ENCODE measurements around the gene SYNDIG1L.

- no peak for TF ChIP-seq CTCF (IDR thresholded peaks at IDR 0.05)
- TF ChIP-seq POLR2A (IDR thresholded peaks at IDR 0.05) = no peak
- TF ChIP-seq EP300 (IDR thresholded peaks at IDR 0.05) = no peak
- no peak for TF ChIP-seq POLR2AphosphoS5 (IDR thresholded peaks at IDR 0.05)
Observed at GRCh38 chr14:74408870-74409269, 17.1 kb downstream of the SYNDIG1L start.

All from suprapubic skin (tissue), 4 donors.